Measurements from ENCODE around the gene MBP.
A peak's percentile ranks its signal among the peaks of the same experiment; 100 is the strongest.

MBP gene

DNA sequence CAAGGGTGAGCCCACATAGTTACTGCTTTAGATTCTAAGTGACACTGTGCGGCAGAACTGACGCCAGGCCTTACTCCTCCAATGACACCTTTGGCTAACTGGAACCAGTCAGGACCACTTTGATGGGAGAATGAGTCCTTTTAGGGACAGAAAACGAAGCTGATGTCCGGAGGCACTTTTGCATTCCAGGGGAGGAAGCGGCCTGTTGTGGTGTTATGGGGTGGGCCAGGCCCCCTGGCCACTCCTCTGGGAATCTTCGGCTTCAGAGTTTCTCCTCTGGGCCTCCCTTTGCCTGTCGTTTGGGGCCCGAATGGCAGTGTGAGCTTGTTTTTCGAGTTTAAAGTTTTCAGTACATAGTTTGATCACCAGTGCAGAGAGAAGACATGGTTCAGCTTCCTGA lies 65.9 kb downstream of the MBP start:
- POLR2A ChIA-PET = interaction anchor here (0.6 kb wide), 1 partner anchor 64 kb away, joined by 4 read pairs; no protein-coding TSS in a partner anchor

DNA sequence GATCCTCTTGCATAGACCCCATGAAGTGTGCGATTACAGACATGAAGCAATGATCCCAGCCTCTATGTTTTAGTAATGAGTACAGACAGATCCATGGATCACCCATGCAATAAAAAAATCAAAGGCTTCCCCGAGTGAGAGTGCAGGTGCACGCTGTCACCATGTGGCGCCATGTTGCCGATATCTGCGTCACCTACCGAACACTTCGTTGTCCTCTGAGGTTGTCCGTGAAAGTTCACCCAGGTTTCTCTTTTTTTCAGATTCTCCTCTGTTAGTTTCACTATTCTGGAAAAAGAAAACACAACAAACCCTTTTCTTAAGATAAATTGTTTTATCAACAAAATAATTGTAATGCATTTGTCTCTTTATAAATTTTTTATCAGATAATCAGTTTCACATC lies 66.5 kb downstream of the MBP start:
- no peak for TF ChIP-seq CTCF (IDR thresholded peaks at IDR 0.05; ENCODE audit: control extremely low read depth, extremely low read depth, low read depth, missing control alignments)
- CTCF ChIA-PET = interaction anchor here (1.2 to 2.6 kb wide), 4 partner anchors 9 to 32 kb away, joined by 3 to 10 read pairs (median 4); no protein-coding TSS in a partner anchor
- POLR2A ChIA-PET = interaction anchor here (1.4 kb wide), 1 partner anchor 36 kb away, joined by 3 read pairs; no protein-coding TSS in a partner anchor
- DNase-seq (ENCODE audit: extremely low spot score) = no peak

More for the DNA sequence above, 65.9 kb downstream of the MBP start:
- CTCF ChIA-PET = interaction anchor here (0.9 to 4.3 kb wide), 11 partner anchors 10 to 145 kb away, joined by 4 to 20 read pairs (median 6); no protein-coding TSS in a partner anchor
- DNase-seq (ENCODE audit: extremely low spot score) = no peak
- no peak for TF ChIP-seq CTCF (IDR thresholded peaks at IDR 0.05; ENCODE audit: control extremely low read depth, extremely low read depth, low read depth, missing control alignments)

DNA sequence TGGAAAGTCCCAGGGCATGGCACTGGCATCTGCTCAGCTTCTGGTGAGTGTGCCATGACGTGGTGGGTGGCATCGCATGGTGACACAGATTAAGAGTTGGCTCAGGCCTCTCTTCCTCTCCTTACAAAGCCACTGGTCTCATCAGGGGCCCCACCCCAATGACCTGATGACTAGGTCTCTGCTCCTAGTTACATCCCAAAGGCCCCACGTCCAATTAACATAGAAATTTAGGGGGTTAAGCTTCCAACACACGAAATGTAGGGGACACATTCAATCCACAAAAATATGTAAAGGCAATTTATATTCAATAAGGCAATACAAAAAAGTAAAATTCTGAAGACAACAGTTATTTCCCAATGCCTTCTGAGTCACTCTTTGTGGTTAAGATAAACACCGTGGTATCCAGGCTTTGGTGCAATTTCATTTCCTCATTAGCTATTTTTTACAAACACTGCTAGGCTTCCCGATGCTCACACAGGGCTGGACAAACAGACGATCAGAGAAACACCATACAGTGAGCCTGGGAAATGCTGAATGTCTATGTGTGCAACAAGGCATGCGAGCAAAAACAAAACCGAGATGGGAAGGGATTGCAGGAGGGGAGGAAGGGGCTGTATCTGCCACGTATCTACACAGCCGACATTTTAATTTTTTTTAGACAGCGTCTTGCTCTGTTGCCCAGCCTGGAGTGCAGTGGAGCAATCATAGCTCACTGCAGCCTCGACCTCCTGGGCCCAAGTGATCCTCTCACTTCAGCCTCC lies 67.2 kb downstream of the MBP start:
- ChIA-PET POLR2A (interaction anchor here (0.6 to 1.4 kb wide), 2 partner anchors 36 to 56 kb away, joined by 3 read pairs; no protein-coding TSS in a partner anchor), CTCF (interaction anchor here (1.2 to 2.6 kb wide), 5 partner anchors 8 to 65 kb away, joined by 3 to 10 read pairs (median 4); no protein-coding TSS in a partner anchor)
- no peak for DNase-seq (ENCODE audit: extremely low spot score)
- TF ChIP-seq CTCF (IDR thresholded peaks at IDR 0.05; ENCODE audit: control extremely low read depth, extremely low read depth, low read depth, missing control alignments) = no peak

DNA sequence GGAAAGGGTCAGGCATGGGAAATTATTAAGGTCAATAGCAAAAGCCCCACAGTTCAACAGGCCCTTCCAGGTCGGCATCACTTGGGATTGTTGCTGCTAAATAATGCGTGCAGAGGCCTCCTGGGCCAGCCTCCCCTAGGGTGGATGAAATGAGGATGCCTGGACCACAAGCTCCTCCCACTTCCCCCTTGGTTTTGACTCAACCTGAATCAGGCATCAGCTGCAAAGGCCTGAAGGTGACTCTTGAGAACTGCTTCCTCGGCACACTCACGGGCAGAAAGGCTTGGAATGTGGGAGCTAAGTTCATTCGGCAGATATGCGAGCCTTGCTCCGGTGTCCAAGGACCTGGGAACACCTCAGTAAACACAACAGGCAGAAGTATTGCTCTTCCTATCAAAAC lies 69.3 kb downstream of the MBP start:
- TF ChIP-seq CTCF (IDR thresholded peaks at IDR 0.05; ENCODE audit: control extremely low read depth, extremely low read depth, low read depth, missing control alignments) = no peak
- peak; percentile 75 for DNase-seq (ENCODE audit: extremely low spot score)
- ChIA-PET CTCF (interaction anchor here (0.8 to 2.6 kb wide), 7 partner anchors 10 to 262 kb away, joined by 3 to 12 read pairs (median 4); no protein-coding TSS in a partner anchor), POLR2A (no interaction called here)

GRCh38 chr18:77062518-77063003 lies 70.0 kb downstream of the MBP start:
- DNase-seq (ENCODE audit: extremely low spot score) = peak; percentile 45
- CTCF ChIA-PET = interaction anchor here (0.8 to 2.6 kb wide), 13 partner anchors 9 to 261 kb away, joined by 3 to 12 read pairs (median 3); no protein-coding TSS in a partner anchor
- POLR2A ChIA-PET = interaction anchor here (0.6 kb wide), 1 partner anchor 61 kb away, joined by 4 read pairs; no protein-coding TSS in a partner anchor
- no peak for TF ChIP-seq CTCF (IDR thresholded peaks at IDR 0.05; ENCODE audit: control extremely low read depth, extremely low read depth, low read depth, missing control alignments)

DNA sequence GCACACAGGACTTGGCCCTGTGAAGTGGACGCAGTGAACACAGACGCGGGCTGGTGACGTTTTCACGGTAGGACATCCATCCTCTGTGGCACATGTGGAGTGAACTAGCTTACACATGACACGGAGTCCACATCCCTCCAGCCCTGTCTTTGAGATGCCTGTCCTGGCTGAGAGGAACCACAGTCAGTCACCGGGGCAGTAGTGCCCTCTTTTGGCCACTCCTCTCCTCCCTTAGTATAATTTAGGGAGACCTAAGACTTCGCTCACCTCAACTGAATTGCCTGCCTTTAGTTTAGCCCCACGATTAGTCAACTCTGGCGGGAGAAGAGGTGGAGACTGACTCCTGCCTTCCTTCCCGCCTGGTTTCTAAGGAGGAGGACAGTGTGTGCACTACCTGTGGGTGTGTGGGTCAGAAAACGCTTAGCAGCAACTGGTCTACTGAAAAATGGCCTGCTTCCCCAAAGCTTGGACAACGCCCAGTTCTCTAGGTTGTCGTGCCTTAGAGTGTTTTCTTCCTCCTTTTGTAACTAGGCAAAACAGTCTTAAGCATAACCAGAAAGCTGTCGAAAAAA lies 70.6 kb downstream of the MBP start:
- CTCF ChIA-PET = interaction anchor here (0.8 to 2.6 kb wide), 13 partner anchors 8 to 260 kb away, joined by 3 to 12 read pairs (median 3); no protein-coding TSS in a partner anchor
- POLR2A ChIA-PET = interaction anchor here (0.6 kb wide), 1 partner anchor 62 kb away, joined by 4 read pairs; no protein-coding TSS in a partner anchor
- TF ChIP-seq CTCF (IDR thresholded peaks at IDR 0.05; ENCODE audit: control extremely low read depth, extremely low read depth, low read depth, missing control alignments) = peak; percentile 22
- no peak for DNase-seq (ENCODE audit: extremely low spot score)

Measured in GM10248 (cell line).